ENCODE results near the gene CASP2. TPM values are rescaled to one million over a fixed set of nuclear protein-coding genes. Genes with fewer than 3 reads are reported as not detected.

The CASP2 gene
- total and polyA plus RNA-seq, 7 experiments from 2014 or later: 14.4 to 97.7 (median 50.0) TPM

DNA sequence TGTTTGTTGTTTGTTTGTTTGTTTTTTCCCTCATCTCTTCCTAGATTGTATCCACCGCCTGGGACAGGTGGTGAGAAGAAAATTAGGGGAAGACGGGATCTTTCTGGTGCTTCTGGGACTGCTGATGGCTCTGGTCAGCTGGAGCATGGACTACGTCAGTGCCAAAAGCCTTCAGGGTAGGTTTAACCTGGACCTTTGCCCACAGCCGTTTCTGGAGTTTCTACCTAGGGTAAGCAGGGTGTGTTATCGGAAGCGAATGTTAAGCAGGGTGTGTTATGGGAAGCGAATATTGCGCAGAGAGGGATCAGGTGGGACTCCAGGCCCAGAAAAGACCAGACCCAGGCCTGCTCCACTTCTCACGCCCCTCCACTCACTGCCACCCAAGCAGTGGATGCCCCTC, 32.5 kb downstream of the CASP2 start:
- H3K4me1 Mint-ChIP-seq: peaks cover 0 to 24% (median 7%) of the 10 kb centered on the region in 7 donors
- H3K27me3 Mint-ChIP-seq: peaks cover 0 to 17% (median 0%) of the 10 kb centered on the region in 5 donors
- Histone ChIP-seq H3K36me3 (ENCODE audit: control insufficient read depth in 2 of 3, insufficient read depth in 3 of 3, low read length in 3 of 3) (no peaks in the 10 kb centered on the region), H3K27me3 (ENCODE audit: control insufficient read depth in 2 of 2, insufficient read depth in 2 of 2, low read length in 2 of 2) (no peaks in the 10 kb centered on the region), H3K4me3 (ENCODE audit: low read length) (no peak overlapping the region), H3K27ac (ENCODE audit: low read depth, low read length) (no peak overlapping the region), H3K4me1 (ENCODE audit: control insufficient read depth in 2 of 2, insufficient read depth in 2 of 2, low read length in 2 of 2) (peaks cover 0 to 7% of the 10 kb centered on the region in 2 donors), H3K9me3 (ENCODE audit: control insufficient read depth in 2 of 3, low read length in 3 of 3) (no peaks in the 10 kb centered on the region)
- no peaks in the 10 kb centered on the region for H3K36me3 Mint-ChIP-seq
- H3K9me3 Mint-ChIP-seq: no peaks in the 10 kb centered on the region
- H3K4me3 Mint-ChIP-seq: no peak overlapping the region
- ATAC-seq (no peak), DNase-seq (no peak)
- ChIA-PET CTCF (no interaction called here), POLR2A (no interaction called here)
- H3K27ac Mint-ChIP-seq: no peak overlapping the region
- intact Hi-C loops (cut with micrococcal nuclease): loop anchor here in 1 of 2 donors (1.0 kb wide), 1 partner anchor 96 kb away; no protein-coding TSS in a partner anchor

DNA sequence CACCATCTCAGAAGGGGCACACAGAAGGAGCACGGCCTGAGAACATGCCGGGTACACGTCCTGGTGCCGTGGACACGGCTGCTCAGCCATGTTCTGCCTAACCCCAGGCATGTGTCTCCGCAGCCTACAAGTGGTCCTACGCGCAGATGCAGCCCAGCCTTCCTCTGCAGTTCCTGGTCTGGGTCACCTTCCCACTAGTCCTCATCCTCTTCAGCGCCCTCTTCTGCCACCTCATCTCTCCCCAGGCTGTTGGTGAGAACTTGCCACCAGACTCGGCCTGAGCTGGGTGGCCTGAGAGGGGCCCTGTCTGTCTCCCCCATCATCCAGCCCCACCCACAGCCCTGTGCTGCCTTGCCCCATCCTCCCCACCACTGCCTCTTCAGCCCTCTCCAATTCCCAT, 33.1 kb downstream of the CASP2 start:
- Mint-ChIP-seq H3K27ac (no peak overlapping the region), H3K4me1 (peaks cover 0 to 26% (median 9%) of the 10 kb centered on the region in 7 donors), H3K9me3 (no peaks in the 10 kb centered on the region), H3K27me3 (peaks cover 0 to 17% (median 0%) of the 10 kb centered on the region in 5 donors), H3K4me3 (no peak overlapping the region), H3K36me3 (no peaks in the 10 kb centered on the region)
- ATAC-seq: no peak
- Histone ChIP-seq H3K27me3 (ENCODE audit: control insufficient read depth in 2 of 2, insufficient read depth in 2 of 2, low read length in 2 of 2) (no peaks in the 10 kb centered on the region), H3K4me3 (ENCODE audit: low read length) (no peak overlapping the region), H3K4me1 (ENCODE audit: control insufficient read depth in 2 of 2, insufficient read depth in 2 of 2, low read length in 2 of 2) (peaks cover 0 to 9% of the 10 kb centered on the region in 2 donors), H3K9me3 (ENCODE audit: control insufficient read depth in 2 of 3, low read length in 3 of 3) (no peaks in the 10 kb centered on the region), H3K27ac (ENCODE audit: low read depth, low read length) (no peak overlapping the region), H3K36me3 (ENCODE audit: control insufficient read depth in 2 of 3, insufficient read depth in 3 of 3, low read length in 3 of 3) (no peaks in the 10 kb centered on the region)
- intact Hi-C loops (cut with micrococcal nuclease): loop anchor here in 1 of 2 donors (1.0 kb wide), 1 partner anchor 95 kb away; no protein-coding TSS in a partner anchor
- POLR2A ChIA-PET: no interaction called here
- no peak for DNase-seq
- CTCF ChIA-PET: no interaction called here

DNA sequence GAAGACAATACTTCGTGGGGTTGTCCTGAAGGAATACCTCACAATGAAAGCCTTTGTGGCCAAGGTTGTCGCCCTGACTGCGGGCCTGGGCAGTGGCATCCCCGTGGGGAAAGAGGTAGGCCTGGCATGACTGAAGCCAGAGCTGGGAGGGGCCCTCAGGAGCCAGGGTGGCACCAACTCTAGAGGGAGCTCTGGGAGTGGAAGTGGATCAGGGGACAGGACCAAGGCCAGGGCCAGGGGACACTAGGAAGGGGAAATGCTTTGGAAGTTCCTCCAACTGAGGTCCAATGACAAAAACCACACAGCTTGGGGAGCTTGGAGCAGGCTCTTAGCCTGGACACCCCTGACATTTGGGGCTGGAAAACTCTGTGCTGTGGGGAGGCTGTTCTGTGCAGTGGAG, 33.6 kb downstream of the CASP2 start:
- Mint-ChIP-seq H3K4me1 (peaks cover 0 to 23% (median 9%) of the 10 kb centered on the region in 7 donors), H3K36me3 (no peaks in the 10 kb centered on the region), H3K27me3 (peaks cover 0 to 17% (median 0%) of the 10 kb centered on the region in 5 donors), H3K4me3 (no peak overlapping the region), H3K9me3 (peaks cover 0 to 2% (median 0%) of the 10 kb centered on the region in 11 donors), H3K27ac (no peak overlapping the region)
- POLR2A ChIA-PET: no interaction called here
- H3K27ac ChIP-seq (ENCODE audit: low read depth, low read length): no peak overlapping the region
- no peak overlapping the region for H3K4me3 ChIP-seq (ENCODE audit: low read length)
- CTCF ChIA-PET: no interaction called here
- DNase-seq (no peak), ATAC-seq (peak; percentile 56)
- H3K27me3 ChIP-seq (ENCODE audit: control insufficient read depth in 2 of 2, insufficient read depth in 2 of 2, low read length in 2 of 2): no peaks in the 10 kb centered on the region
- H3K4me1 ChIP-seq (ENCODE audit: control insufficient read depth in 2 of 2, insufficient read depth in 2 of 2, low read length in 2 of 2): peaks cover 0 to 9% of the 10 kb centered on the region in 2 donors
- no peaks in the 10 kb centered on the region for H3K36me3 ChIP-seq (ENCODE audit: control insufficient read depth in 2 of 3, insufficient read depth in 3 of 3, low read length in 3 of 3)
- no peaks in the 10 kb centered on the region for H3K9me3 ChIP-seq (ENCODE audit: control insufficient read depth in 2 of 3, low read length in 3 of 3)
- intact Hi-C loops (cut with micrococcal nuclease): loop anchor here in 1 of 2 donors (1.0 kb wide), 1 partner anchor 95 kb away; no protein-coding TSS in a partner anchor

DNA sequence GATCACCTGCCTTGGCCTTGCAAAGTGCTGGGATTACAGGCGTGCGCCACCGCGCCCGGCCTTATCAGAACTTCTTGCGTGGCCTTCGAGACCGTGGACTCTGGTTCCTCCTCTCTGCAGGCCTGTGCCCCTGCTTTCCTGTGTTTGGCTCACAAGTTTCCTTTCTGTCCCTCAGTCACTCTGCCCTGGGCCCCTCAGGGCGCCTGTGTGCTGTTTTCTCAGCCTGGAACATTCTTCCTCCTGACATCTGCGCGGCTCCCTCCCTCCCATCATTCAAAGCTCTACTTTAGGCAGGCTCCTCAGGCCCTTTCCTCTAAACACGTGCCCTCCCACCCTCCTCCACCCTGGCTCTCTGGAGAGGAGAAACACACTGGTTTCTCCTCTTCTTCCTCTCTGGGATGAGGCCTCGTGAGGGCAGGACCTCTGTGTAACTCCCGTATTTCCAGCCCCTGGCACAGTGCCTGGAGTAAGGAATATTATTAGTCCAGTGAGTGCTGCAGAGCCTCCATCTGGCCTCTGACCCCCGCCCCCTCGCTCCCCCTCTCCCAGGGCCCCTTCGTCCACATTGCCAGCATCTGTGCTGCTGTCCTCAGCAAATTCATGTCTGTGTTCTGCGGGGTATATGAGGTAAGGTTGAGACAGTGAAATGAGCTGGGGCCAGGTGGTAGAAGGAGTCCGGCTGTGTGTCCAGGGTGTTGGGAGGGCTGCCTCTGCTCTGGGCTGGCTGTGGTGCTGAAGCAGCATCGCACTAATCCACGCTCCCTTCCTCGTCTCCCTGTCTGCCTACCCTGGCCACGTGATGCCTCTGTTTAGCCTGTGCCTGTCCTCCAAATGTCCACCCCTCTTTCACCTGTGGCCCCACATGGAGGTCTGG, 34.8 kb downstream of the CASP2 start:
- no peak overlapping the region for H3K27ac Mint-ChIP-seq
- H3K4me1 Mint-ChIP-seq: peaks cover 0 to 21% (median 9%) of the 10 kb centered on the region in 7 donors
- intact Hi-C loops (cut with micrococcal nuclease): no loop called here
- Histone ChIP-seq H3K4me1 (ENCODE audit: control insufficient read depth in 2 of 2, insufficient read depth in 2 of 2, low read length in 2 of 2) (peaks cover 0 to 9% of the 10 kb centered on the region in 2 donors), H3K36me3 (ENCODE audit: control insufficient read depth in 2 of 3, insufficient read depth in 3 of 3, low read length in 3 of 3) (no peaks in the 10 kb centered on the region), H3K4me3 (ENCODE audit: low read length) (no peak overlapping the region), H3K27ac (ENCODE audit: low read depth, low read length) (no peak overlapping the region), H3K27me3 (ENCODE audit: control insufficient read depth in 2 of 2, insufficient read depth in 2 of 2, low read length in 2 of 2) (no peaks in the 10 kb centered on the region), H3K9me3 (ENCODE audit: control insufficient read depth in 2 of 3, low read length in 3 of 3) (no peaks in the 10 kb centered on the region)
- no peak for ATAC-seq
- H3K27me3 Mint-ChIP-seq: peaks cover 0 to 15% (median 0%) of the 10 kb centered on the region in 5 donors
- no peaks in the 10 kb centered on the region for H3K36me3 Mint-ChIP-seq
- no peak for DNase-seq
- no peak overlapping the region for H3K4me3 Mint-ChIP-seq
- H3K9me3 Mint-ChIP-seq: peaks cover 0 to 2% (median 0%) of the 10 kb centered on the region in 11 donors
- ChIA-PET POLR2A (no interaction called here), CTCF (interaction anchor here (1.2 kb wide), 1 partner anchor 87 kb away, joined by 3 read pairs; no protein-coding TSS in a partner anchor)

DNA sequence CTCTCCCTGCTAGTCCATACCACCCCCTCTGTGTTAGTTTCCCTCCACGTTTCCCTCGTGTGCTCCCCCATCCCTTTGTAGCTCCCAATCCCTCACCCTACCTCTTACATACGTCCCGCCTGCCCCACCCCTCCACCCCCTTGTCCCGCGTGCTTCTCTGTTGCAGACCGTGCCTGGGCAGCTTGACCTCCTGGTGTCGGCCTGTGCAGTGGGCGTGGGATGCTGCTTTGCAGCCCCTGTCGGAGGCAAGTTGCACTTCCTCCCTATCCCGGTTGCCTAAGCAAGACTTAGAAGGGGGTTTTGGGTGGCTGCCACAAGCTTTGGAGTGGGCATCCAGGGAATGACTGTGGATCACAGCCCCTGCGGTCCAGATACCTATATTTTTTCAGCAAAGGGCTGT, 35.5 kb downstream of the CASP2 start:
- Histone ChIP-seq H3K9me3 (ENCODE audit: control insufficient read depth in 2 of 3, low read length in 3 of 3) (no peaks in the 10 kb centered on the region), H3K4me3 (ENCODE audit: low read length) (no peak overlapping the region), H3K27me3 (ENCODE audit: control insufficient read depth in 2 of 2, insufficient read depth in 2 of 2, low read length in 2 of 2) (no peaks in the 10 kb centered on the region), H3K4me1 (ENCODE audit: control insufficient read depth in 2 of 2, insufficient read depth in 2 of 2, low read length in 2 of 2) (peaks cover 0 to 9% of the 10 kb centered on the region in 2 donors), H3K27ac (ENCODE audit: low read depth, low read length) (no peak overlapping the region), H3K36me3 (ENCODE audit: control insufficient read depth in 2 of 3, insufficient read depth in 3 of 3, low read length in 3 of 3) (no peaks in the 10 kb centered on the region)
- Mint-ChIP-seq H3K27ac (no peak overlapping the region), H3K9me3 (peaks cover 0 to 2% (median 0%) of the 10 kb centered on the region in 11 donors), H3K4me3 (no peak overlapping the region), H3K27me3 (peaks cover 0 to 13% (median 0%) of the 10 kb centered on the region in 5 donors), H3K4me1 (peaks cover 0 to 21% (median 10%) of the 10 kb centered on the region in 7 donors), H3K36me3 (no peaks in the 10 kb centered on the region)
- DNase-seq (no peak), ATAC-seq (no peak)
- ChIA-PET POLR2A (no interaction called here), CTCF (no interaction called here)
- intact Hi-C loops (cut with micrococcal nuclease): no loop called here

DNA sequence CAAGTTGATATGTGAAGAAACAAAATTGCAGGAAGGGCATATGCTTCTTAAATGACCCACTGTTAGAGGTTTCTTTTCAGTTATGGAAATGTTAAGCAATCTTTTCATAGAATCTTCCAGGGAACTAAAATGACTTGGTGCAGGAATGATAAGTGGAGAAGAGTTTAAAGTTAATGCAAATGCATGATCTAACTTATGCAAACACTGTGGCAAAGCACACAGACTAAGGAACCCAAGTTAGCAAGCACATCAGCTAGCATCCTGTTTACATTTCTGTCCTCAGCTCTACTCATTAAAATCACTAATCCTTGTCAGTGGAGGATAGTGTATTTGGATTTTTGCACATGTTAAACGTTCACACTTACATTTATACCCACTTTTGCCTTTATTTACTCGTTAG, 37.1 kb downstream of the CASP2 start:
- Histone ChIP-seq H3K27me3 (ENCODE audit: control insufficient read depth in 2 of 2, insufficient read depth in 2 of 2, low read length in 2 of 2) (no peaks in the 10 kb centered on the region), H3K9me3 (ENCODE audit: control insufficient read depth in 2 of 3, low read length in 3 of 3) (no peaks in the 10 kb centered on the region), H3K4me1 (ENCODE audit: control insufficient read depth in 2 of 2, insufficient read depth in 2 of 2, low read length in 2 of 2) (peaks cover 0 to 9% of the 10 kb centered on the region in 2 donors), H3K27ac (ENCODE audit: low read depth, low read length) (no peak overlapping the region), H3K4me3 (ENCODE audit: low read length) (no peak overlapping the region), H3K36me3 (ENCODE audit: control insufficient read depth in 2 of 3, insufficient read depth in 3 of 3, low read length in 3 of 3) (no peaks in the 10 kb centered on the region)
- intact Hi-C loops (cut with micrococcal nuclease): no loop called here
- no peaks in the 10 kb centered on the region for H3K36me3 Mint-ChIP-seq
- peak overlapping the region in 1 of 10 donors; percentile 29 for H3K4me3 Mint-ChIP-seq
- peak overlapping the region in 1 of 9 donors; percentile 78 for H3K27ac Mint-ChIP-seq
- no peak for DNase-seq
- H3K9me3 Mint-ChIP-seq: peaks cover 0 to 2% (median 0%) of the 10 kb centered on the region in 11 donors
- H3K27me3 Mint-ChIP-seq: peaks cover 0 to under 1% (median 0%) of the 10 kb centered on the region in 5 donors
- ChIA-PET CTCF (interaction anchor here (1.0 kb wide), 1 partner anchor 12 kb away, joined by 3 read pairs; no protein-coding TSS in a partner anchor), POLR2A (interaction anchor here (0.9 to 1.5 kb wide), 2 partner anchors 37 to 645 kb away, joined by 3 to 4 read pairs; partner anchors contain the start of gene CASP2)
- H3K4me1 Mint-ChIP-seq: peaks cover 0 to 21% (median 10%) of the 10 kb centered on the region in 7 donors
- no peak for ATAC-seq

Data from naive thymus-derived CD4-positive, alpha-beta T cell (primary cell).